OCI-LY7 (cell line): ENCODE data around the gene PTRHD1. TPM values are rescaled to one million over a fixed set of nuclear protein-coding genes. Genes with fewer than 3 reads are reported as not detected.

Experiments used
- BruUV-seq: library from RNA; stranded (reverse); fragments of 400-500 nt; replicated peaks from 2 replicates; lab custom pipeline; 2021; lab: Mats Ljungman, UMichigan
- CTCF ChIA-PET: fragments of 300-600 bp; sonication (Branson Sonifier 250); formaldehyde crosslinking; loops from one replicate; lab custom pipeline; 2022; ENCODE audit warnings: antibody characterized with exemption; ENCODE audit not compliant: unreplicated experiment; lab: Charles Lee
- POLR2A ChIA-PET: fragments of 300-600 bp; sonication (Branson Sonifier 250); formaldehyde crosslinking; loops from one replicate; lab custom pipeline; 2022; ENCODE audit warnings: antibody characterized with exemption; lab: Charles Lee
- DNase-seq: peaks from one replicate; pipeline ENCODE4 v3.0.0-alpha.2; 2015; ENCODE audit warnings: low spot score
- H2AFZ ChIP-seq: fragments of 200-600 bp; sonication (generic), shearing (Covaris generic); 2 replicates; pipeline ENCODE4 v1.6.1; 2014; ENCODE audit warnings: mild to moderate bottlenecking, antibody characterized with exemption, low read length, moderate library complexity
- H3K27ac ChIP-seq: fragments of 200-600 bp; sonication (generic); 2 replicates; pipeline ENCODE4 v1.5.1; 2014; ENCODE audit warnings: mixed run types, low read depth, mild to moderate bottlenecking, moderate library complexity, low read length, inconsistent platforms; ENCODE audit not compliant: poor library complexity, severe bottlenecking
- H3K36me3 ChIP-seq: fragments of 200-600 bp; sonication (generic); 2 replicates; pipeline ENCODE4 v1.6.1; 2014; ENCODE audit warnings: mild to moderate bottlenecking, antibody characterized with exemption, low read length, moderate library complexity, mixed read lengths; ENCODE audit not compliant: insufficient read depth
- H3K4me1 ChIP-seq: fragments of 200-600 bp; sonication (generic); 2 replicates; pipeline ENCODE4 v1.5.1; 2014; ENCODE audit warnings: mild to moderate bottlenecking, low read length; ENCODE audit not compliant: insufficient read depth, poor library complexity, severe bottlenecking
- H3K4me2 ChIP-seq: fragments of 200-600 bp; sonication (generic); 2 replicates; pipeline ENCODE4 v1.6.1; 2014; ENCODE audit warnings: mild to moderate bottlenecking, low read length
- H3K4me3 ChIP-seq: fragments of 200-600 bp; sonication (generic); 2 replicates; pipeline ENCODE4 v1.5.1; 2014; ENCODE audit warnings: mild to moderate bottlenecking, low read depth, low read length; ENCODE audit not compliant: poor library complexity, severe bottlenecking
- H3K79me2 ChIP-seq: fragments of 200-600 bp; sonication (generic); 2 replicates; pipeline ENCODE4 v1.6.1; 2016; ENCODE audit warnings: low read depth, mild to moderate bottlenecking, low read length, moderate library complexity, mixed read lengths; ENCODE audit not compliant: insufficient read depth
- H3K9me2 ChIP-seq: fragments of 200-600 bp; sonication (generic); 2 replicates; pipeline ENCODE4 v1.6.1; 2016; ENCODE audit warnings: mild to moderate bottlenecking, low read length, mixed read lengths; ENCODE audit not compliant: insufficient read depth
- H3K9me3 ChIP-seq: fragments of 200-600 bp; sonication (generic); 2 replicates; pipeline ENCODE4 v1.6.1; 2014; ENCODE audit warnings: mild to moderate bottlenecking, mixed run types, low read length, mixed read lengths
- H4K20me1 ChIP-seq: fragments of 200-600 bp; sonication (generic); 2 replicates; pipeline ENCODE4 v1.6.1; 2014; ENCODE audit warnings: mild to moderate bottlenecking, antibody characterized with exemption, low read length, moderate library complexity, mixed read lengths; ENCODE audit not compliant: insufficient read depth
- EZH2phosphoT487 ChIP-seq: fragments of 200-600 bp; sonication (generic); IDR thresholded peaks from 2 replicates; pipeline ENCODE4 v1.6.1; 2018; ENCODE audit warnings: low read depth, borderline replicate concordance, mild to moderate bottlenecking, mixed run types, antibody characterized with exemption, low read length, moderate library complexity, mixed read lengths
- intact Hi-C: fragments of 100-400 bp; cut with micrococcal nuclease; formaldehyde crosslinking; loops from one replicate; pipeline ENCODE4 v1.10.0; 2022; ENCODE audit not compliant: unreplicated experiment
- total RNA-seq, 2 experiments: library from RNA; depleted of rRNA in 1 of 2; stranded (reverse); fragments of >200 nt in 1 of 2; shearing (Covaris generic) in 1 of 2; gene quantifications; 2 replicates each; pipeline ENCODE4 v1.2.3, GENCODE V29; 2014 to 2022
- TF ChIP-seq, protein P1 (sequence below): fragments of 200-600 bp; sonication (generic); conservative IDR thresholded peaks from 2 replicates; pipeline ENCODE4 v1.5.1; 2014; ENCODE audit warnings: mild to moderate bottlenecking, antibody characterized with exemption, low read length, moderate library complexity, mixed read lengths

The PTRHD1 gene
- total RNA-seq, 2 experiments from 2014 or later = 43.9 to 55.0 TPM

DNA sequence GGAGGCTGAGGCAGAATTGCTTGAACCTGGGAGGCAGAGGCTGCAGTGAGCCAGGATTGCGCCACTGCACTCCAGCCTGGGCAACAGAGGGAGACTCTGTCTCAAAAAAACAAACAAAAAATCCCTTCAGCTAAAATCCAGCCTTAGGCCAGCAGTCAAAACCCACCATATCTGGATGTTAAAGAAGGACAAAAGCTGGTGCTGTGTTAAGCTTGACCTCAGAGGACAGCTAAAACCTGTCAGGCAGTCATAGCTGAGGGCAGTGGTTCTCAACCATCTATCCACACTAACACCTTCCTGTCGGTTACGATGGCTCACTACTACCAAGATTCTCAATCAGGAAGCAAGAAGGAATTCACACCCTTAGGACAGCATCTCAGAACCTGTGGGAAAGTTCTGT is 9.6 kb downstream of the PTRHD1 start:
- Histone ChIP-seq H3K27ac (no peak overlapping the region), H3K4me2 (no peak overlapping the region), H3K4me1 (peaks cover 17% of the 10 kb centered on the region), H3K4me3 (no peak overlapping the region), H2AFZ (no peak overlapping the region), H3K79me2 (no peaks in the 10 kb centered on the region), H3K9me2 (no peaks in the 10 kb centered on the region), H4K20me1 (no peaks in the 10 kb centered on the region), H3K9me3 (peaks cover 14% of the 10 kb centered on the region; the same call in 1 of the 2 replicates), H3K36me3 (no peaks in the 10 kb centered on the region)
- TF ChIP-seq EZH2phosphoT487 = no peak
- TF ChIP-seq, protein P1, sequence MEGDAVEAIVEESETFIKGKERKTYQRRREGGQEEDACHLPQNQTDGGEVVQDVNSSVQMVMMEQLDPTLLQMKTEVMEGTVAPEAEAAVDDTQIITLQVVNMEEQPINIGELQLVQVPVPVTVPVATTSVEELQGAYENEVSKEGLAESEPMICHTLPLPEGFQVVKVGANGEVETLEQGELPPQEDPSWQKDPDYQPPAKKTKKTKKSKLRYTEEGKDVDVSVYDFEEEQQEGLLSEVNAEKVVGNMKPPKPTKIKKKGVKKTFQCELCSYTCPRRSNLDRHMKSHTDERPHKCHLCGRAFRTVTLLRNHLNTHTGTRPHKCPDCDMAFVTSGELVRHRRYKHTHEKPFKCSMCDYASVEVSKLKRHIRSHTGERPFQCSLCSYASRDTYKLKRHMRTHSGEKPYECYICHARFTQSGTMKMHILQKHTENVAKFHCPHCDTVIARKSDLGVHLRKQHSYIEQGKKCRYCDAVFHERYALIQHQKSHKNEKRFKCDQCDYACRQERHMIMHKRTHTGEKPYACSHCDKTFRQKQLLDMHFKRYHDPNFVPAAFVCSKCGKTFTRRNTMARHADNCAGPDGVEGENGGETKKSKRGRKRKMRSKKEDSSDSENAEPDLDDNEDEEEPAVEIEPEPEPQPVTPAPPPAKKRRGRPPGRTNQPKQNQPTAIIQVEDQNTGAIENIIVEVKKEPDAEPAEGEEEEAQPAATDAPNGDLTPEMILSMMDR = no peak
- intact Hi-C loops = no loop called here
- no peak for DNase-seq
- ChIA-PET CTCF (no interaction called here), POLR2A (interaction anchor here (0.6 to 1.3 kb wide), 2 partner anchors 9 to 70 kb away, joined by 4 read pairs; partner anchors contain the start of genes CENPO and PTRHD1)
- BruUV-seq = no TSS peak

DNA sequence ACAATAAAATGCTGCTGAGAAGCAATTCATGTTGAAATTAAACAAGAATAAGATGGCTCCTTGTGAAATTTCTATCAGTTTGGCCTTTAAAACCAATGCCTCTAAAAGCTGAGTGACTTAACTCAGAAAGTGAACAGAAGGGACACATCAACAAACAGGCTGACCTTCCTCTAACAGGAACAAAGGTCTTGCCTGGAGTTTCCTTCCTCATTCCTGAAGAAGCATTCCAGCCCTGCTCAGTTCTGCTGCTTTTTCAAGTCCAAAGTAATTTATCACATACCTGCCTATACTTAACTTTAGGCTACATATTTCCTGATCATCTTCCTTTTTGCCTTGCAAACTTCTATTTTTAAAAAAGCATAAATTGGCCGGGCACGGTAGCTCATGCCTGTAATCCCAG is 14.1 kb downstream of the PTRHD1 start:
- DNase-seq = no peak
- ChIA-PET POLR2A (interaction anchor here (0.6 to 1.8 kb wide), 6 partner anchors 10 to 691 kb away, joined by 3 to 6 read pairs (median 3); partner anchors contain the start of genes CENPO and PTRHD1), CTCF (no interaction called here)
- Histone ChIP-seq H3K4me3 (no peak overlapping the region), H3K4me1 (no peaks in the 10 kb centered on the region), H4K20me1 (no peaks in the 10 kb centered on the region), H3K27ac (no peak overlapping the region), H3K9me3 (peaks cover 5% of the 10 kb centered on the region; the same call in 1 of the 2 replicates), H3K9me2 (no peaks in the 10 kb centered on the region), H2AFZ (no peak overlapping the region), H3K79me2 (no peaks in the 10 kb centered on the region), H3K36me3 (no peaks in the 10 kb centered on the region), H3K4me2 (no peak overlapping the region)
- intact Hi-C loops = no loop called here
- BruUV-seq = no TSS peak
- TF ChIP-seq, protein P1 = no peak

DNA sequence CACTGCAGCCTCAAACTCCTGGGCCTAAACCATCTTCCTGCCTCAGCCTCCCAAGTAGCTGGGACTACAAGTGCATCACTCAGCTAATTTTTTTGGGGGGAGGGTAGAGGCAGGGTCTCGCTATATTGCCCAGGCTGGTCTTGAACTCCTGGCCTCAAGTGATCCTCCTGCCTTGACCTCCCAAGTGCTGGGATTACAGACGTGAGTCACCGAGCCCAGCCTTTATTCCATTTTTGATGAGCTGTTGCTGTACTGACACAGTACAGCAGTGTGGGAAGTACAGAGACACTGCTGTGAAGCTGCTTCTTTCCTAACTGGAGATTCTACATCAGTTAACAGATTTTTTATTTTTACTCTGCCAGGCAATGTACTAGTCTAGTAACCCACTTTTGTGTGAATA is 18.8 kb downstream of the PTRHD1 start:
- no peaks in the 10 kb centered on the region for H3K9me3 ChIP-seq
- H3K4me3 ChIP-seq = no peak overlapping the region
- ChIA-PET CTCF (no interaction called here), POLR2A (interaction anchor here (0.7 to 1.5 kb wide), 3 partner anchors 13 to 87 kb away, joined by 3 to 5 read pairs (median 4); no protein-coding TSS in a partner anchor)
- no peaks in the 10 kb centered on the region for H3K9me2 ChIP-seq
- no peaks in the 10 kb centered on the region for H3K36me3 ChIP-seq
- H4K20me1 ChIP-seq = no peaks in the 10 kb centered on the region
- H3K79me2 ChIP-seq = no peaks in the 10 kb centered on the region
- H3K4me1 ChIP-seq = no peaks in the 10 kb centered on the region
- H2AFZ ChIP-seq = no peak overlapping the region
- no peak for TF ChIP-seq EZH2phosphoT487
- TF ChIP-seq, protein P1 = no peak
- no peak overlapping the region for H3K4me2 ChIP-seq
- BruUV-seq = no TSS peak
- DNase-seq = no peak
- intact Hi-C loops = no loop called here
- H3K27ac ChIP-seq = no peak overlapping the region
